Measurements from ENCODE around the gene PLEKHB2.

Gene PLEKHB2

GRCh38 chr2:131125195-131125757 is 20.1 kb downstream of the PLEKHB2 start:
- Histone ChIP-seq H3K4me1 (ENCODE audit: control insufficient read depth, insufficient read depth, low read length) (no peaks in the 10 kb centered on the region), H3K9me3 (ENCODE audit: control insufficient read depth, low read length) (no peaks in the 10 kb centered on the region), H3K4me3 (ENCODE audit: low read length) (no peak overlapping the region), H3K36me3 (ENCODE audit: control insufficient read depth, insufficient read depth, low read length, severe bottlenecking) (peaks cover 69% of the 10 kb centered on the region), H3K9ac (ENCODE audit: low read length) (no peak overlapping the region), H3K27me3 (replicated peaks; ENCODE audit: control insufficient read depth, insufficient read depth, low read length) (no peaks in the 10 kb centered on the region)
- DNase-seq (ENCODE audit: low read depth): no peak

GRCh38 chr2:131126436-131126835 is 21.3 kb downstream of the PLEKHB2 start:
- H3K36me3 ChIP-seq (ENCODE audit: control insufficient read depth, insufficient read depth, low read length, severe bottlenecking): peaks cover 72% of the 10 kb centered on the region
- DNase-seq (ENCODE audit: low read depth): no peak
- H3K9me3 ChIP-seq (ENCODE audit: control insufficient read depth, low read length): no peaks in the 10 kb centered on the region
- H3K9ac ChIP-seq (ENCODE audit: low read length): no peak overlapping the region
- H3K4me1 ChIP-seq (ENCODE audit: control insufficient read depth, insufficient read depth, low read length): peaks cover 3% of the 10 kb centered on the region
- no peak overlapping the region for H3K4me3 ChIP-seq (ENCODE audit: low read length)
- no peaks in the 10 kb centered on the region for H3K27me3 ChIP-seq (replicated peaks; ENCODE audit: control insufficient read depth, insufficient read depth, low read length)

- no peak overlapping the region for H3K4me3 ChIP-seq (ENCODE audit: low read length)
- peaks cover 7% of the 10 kb centered on the region for H3K4me1 ChIP-seq (ENCODE audit: control insufficient read depth, insufficient read depth, low read length)
- H3K36me3 ChIP-seq (ENCODE audit: control insufficient read depth, insufficient read depth, low read length, severe bottlenecking): peaks cover 69% of the 10 kb centered on the region
- no peak overlapping the region for H3K9ac ChIP-seq (ENCODE audit: low read length)
- H3K27me3 ChIP-seq (replicated peaks; ENCODE audit: control insufficient read depth, insufficient read depth, low read length): no peaks in the 10 kb centered on the region
- no peak for DNase-seq (ENCODE audit: low read depth)
- no peaks in the 10 kb centered on the region for H3K9me3 ChIP-seq (ENCODE audit: control insufficient read depth, low read length)
Measured at GRCh38 chr2:131127076-131127475, 21.9 kb downstream of the PLEKHB2 start.

DNA sequence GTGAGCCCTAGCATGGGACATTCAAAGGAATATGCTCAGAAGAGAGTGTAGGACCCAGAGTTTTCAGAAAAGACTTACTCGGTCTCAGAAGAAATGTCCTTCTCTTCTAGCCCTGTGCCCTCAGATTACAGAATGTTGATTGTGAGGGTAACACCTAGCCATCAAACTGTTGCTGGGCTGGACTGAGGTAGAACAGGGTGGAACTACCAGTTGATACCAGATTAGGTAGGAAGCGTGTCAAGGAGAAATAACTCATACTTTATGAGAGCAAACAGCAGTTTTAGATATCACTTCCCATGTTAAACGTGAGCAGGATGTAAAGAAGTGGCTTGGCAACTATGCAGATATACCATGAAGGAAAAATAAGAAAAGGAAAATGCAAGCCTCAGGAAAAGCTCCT is 22.8 kb downstream of the PLEKHB2 start:
- H3K9me3 ChIP-seq (ENCODE audit: control insufficient read depth, low read length): no peaks in the 10 kb centered on the region
- peaks cover 69% of the 10 kb centered on the region for H3K36me3 ChIP-seq (ENCODE audit: control insufficient read depth, insufficient read depth, low read length, severe bottlenecking)
- H3K9ac ChIP-seq (ENCODE audit: low read length): no peak overlapping the region
- H3K4me1 ChIP-seq (ENCODE audit: control insufficient read depth, insufficient read depth, low read length): peaks cover 12% of the 10 kb centered on the region
- no peaks in the 10 kb centered on the region for H3K27me3 ChIP-seq (replicated peaks; ENCODE audit: control insufficient read depth, insufficient read depth, low read length)
- no peak for DNase-seq (ENCODE audit: low read depth)
- H3K4me3 ChIP-seq (ENCODE audit: low read length): no peak overlapping the region

GRCh38 chr2:131130298-131130596 is 25.1 kb downstream of the PLEKHB2 start:
- H3K4me1 ChIP-seq (ENCODE audit: control insufficient read depth, insufficient read depth, low read length): peaks cover 12% of the 10 kb centered on the region
- H3K9me3 ChIP-seq (ENCODE audit: control insufficient read depth, low read length): no peaks in the 10 kb centered on the region
- H3K36me3 ChIP-seq (ENCODE audit: control insufficient read depth, insufficient read depth, low read length, severe bottlenecking): peaks cover 81% of the 10 kb centered on the region
- no peak overlapping the region for H3K4me3 ChIP-seq (ENCODE audit: low read length)
- DNase-seq (ENCODE audit: low read depth): no peak
- no peaks in the 10 kb centered on the region for H3K27me3 ChIP-seq (replicated peaks; ENCODE audit: control insufficient read depth, insufficient read depth, low read length)
- no peak overlapping the region for H3K9ac ChIP-seq (ENCODE audit: low read length)

DNA sequence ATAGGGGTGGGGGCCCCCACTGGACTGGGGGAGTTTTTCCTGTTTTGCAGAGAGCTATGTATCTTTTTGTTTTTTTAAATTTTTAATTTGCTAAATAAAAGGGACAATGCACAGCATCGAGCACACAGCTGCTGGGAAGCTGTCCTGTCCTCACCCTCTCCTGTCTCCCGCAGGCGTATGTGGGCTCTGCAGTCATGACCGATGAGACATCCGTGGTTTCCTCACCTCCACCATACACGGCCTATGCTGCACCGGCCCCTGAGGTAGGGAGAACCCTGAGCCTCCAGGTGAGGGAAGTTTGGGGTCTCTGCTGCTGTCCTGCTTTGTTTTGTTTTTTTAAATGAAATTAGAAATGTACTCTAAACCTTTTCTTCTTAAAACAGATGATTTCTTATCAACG is 27.6 kb downstream of the PLEKHB2 start:
- DNase-seq (ENCODE audit: low read depth): no peak
- H3K4me1 ChIP-seq (ENCODE audit: control insufficient read depth, insufficient read depth, low read length): peaks cover 12% of the 10 kb centered on the region
- H3K4me3 ChIP-seq (ENCODE audit: low read length): no peak overlapping the region
- H3K27me3 ChIP-seq (replicated peaks; ENCODE audit: control insufficient read depth, insufficient read depth, low read length): no peaks in the 10 kb centered on the region
- no peak overlapping the region for H3K9ac ChIP-seq (ENCODE audit: low read length)
- peaks cover 63% of the 10 kb centered on the region for H3K36me3 ChIP-seq (ENCODE audit: control insufficient read depth, insufficient read depth, low read length, severe bottlenecking)
- no peaks in the 10 kb centered on the region for H3K9me3 ChIP-seq (ENCODE audit: control insufficient read depth, low read length)

- H3K4me3 ChIP-seq (ENCODE audit: low read length): no peak overlapping the region
- H3K27me3 ChIP-seq (replicated peaks; ENCODE audit: control insufficient read depth, insufficient read depth, low read length): no peaks in the 10 kb centered on the region
- H3K4me1 ChIP-seq (ENCODE audit: control insufficient read depth, insufficient read depth, low read length): no peaks in the 10 kb centered on the region
- no peak for DNase-seq (ENCODE audit: low read depth)
- H3K9me3 ChIP-seq (ENCODE audit: control insufficient read depth, low read length): no peaks in the 10 kb centered on the region
- peaks cover 71% of the 10 kb centered on the region for H3K36me3 ChIP-seq (ENCODE audit: control insufficient read depth, insufficient read depth, low read length, severe bottlenecking)
- H3K9ac ChIP-seq (ENCODE audit: low read length): no peak overlapping the region
Measured at GRCh38 chr2:131140581-131140980, 35.4 kb downstream of the PLEKHB2 start.

DNA sequence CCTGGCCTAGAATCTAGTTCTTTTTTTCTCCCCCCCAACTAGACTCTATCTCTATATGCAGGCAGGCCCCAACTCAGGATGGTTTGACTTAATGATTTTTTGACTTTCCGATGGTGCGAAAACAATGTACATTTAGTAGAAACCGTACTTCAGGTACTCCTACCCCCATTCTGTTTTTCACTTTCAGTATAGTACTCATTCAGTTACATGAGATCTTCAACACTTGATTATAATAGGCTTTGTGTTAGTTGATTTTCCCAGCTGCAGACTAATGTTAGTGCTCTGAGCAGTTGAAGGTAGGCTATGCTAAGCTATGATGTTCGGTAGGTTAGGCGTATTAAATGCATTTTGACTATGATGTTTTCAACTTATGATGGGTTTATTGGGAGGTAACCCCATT is 37.7 kb downstream of the PLEKHB2 start:
- H3K4me1 ChIP-seq (ENCODE audit: control insufficient read depth, insufficient read depth, low read length): no peaks in the 10 kb centered on the region
- H3K27me3 ChIP-seq (replicated peaks; ENCODE audit: control insufficient read depth, insufficient read depth, low read length): no peaks in the 10 kb centered on the region
- no peak overlapping the region for H3K4me3 ChIP-seq (ENCODE audit: low read length)
- no peaks in the 10 kb centered on the region for H3K9me3 ChIP-seq (ENCODE audit: control insufficient read depth, low read length)
- H3K36me3 ChIP-seq (ENCODE audit: control insufficient read depth, insufficient read depth, low read length, severe bottlenecking): peaks cover 84% of the 10 kb centered on the region
- no peak for DNase-seq (ENCODE audit: low read depth)
- H3K9ac ChIP-seq (ENCODE audit: low read length): no peak overlapping the region

GRCh38 chr2:131143803-131144202 is 38.7 kb downstream of the PLEKHB2 start:
- no peaks in the 10 kb centered on the region for H3K4me1 ChIP-seq (ENCODE audit: control insufficient read depth, insufficient read depth, low read length)
- H3K36me3 ChIP-seq (ENCODE audit: control insufficient read depth, insufficient read depth, low read length, severe bottlenecking): peaks cover 88% of the 10 kb centered on the region
- no peaks in the 10 kb centered on the region for H3K9me3 ChIP-seq (ENCODE audit: control insufficient read depth, low read length)
- DNase-seq (ENCODE audit: low read depth): no peak
- no peak overlapping the region for H3K4me3 ChIP-seq (ENCODE audit: low read length)
- H3K9ac ChIP-seq (ENCODE audit: low read length): no peak overlapping the region
- no peaks in the 10 kb centered on the region for H3K27me3 ChIP-seq (replicated peaks; ENCODE audit: control insufficient read depth, insufficient read depth, low read length)

DNA sequence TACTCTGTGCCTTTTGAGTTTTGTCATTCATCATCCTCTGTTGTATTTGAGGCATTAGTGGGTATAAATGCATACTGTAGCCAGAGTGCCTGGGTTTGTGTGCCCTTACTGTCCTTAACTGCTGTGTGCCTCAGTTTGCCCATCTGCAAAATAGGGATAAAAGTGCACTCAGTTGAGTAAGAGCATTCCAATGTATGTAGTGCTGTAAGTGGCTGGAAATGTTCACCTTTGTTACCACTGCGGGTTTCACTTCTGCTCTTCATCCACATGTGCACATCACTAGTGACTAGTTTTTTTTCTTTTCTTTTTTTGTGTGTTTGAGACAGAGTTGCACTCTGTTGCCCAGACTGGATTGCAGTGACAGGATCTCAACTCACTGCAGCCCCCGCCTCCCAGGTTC is 39.9 kb downstream of the PLEKHB2 start:
- no peaks in the 10 kb centered on the region for H3K4me1 ChIP-seq (ENCODE audit: control insufficient read depth, insufficient read depth, low read length)
- DNase-seq (ENCODE audit: low read depth): no peak
- no peak overlapping the region for H3K4me3 ChIP-seq (ENCODE audit: low read length)
- H3K9me3 ChIP-seq (ENCODE audit: control insufficient read depth, low read length): no peaks in the 10 kb centered on the region
- no peaks in the 10 kb centered on the region for H3K27me3 ChIP-seq (replicated peaks; ENCODE audit: control insufficient read depth, insufficient read depth, low read length)
- peaks cover 88% of the 10 kb centered on the region for H3K36me3 ChIP-seq (ENCODE audit: control insufficient read depth, insufficient read depth, low read length, severe bottlenecking)
- H3K9ac ChIP-seq (ENCODE audit: low read length): no peak overlapping the region

- Histone ChIP-seq H3K4me1 (ENCODE audit: control insufficient read depth, insufficient read depth, low read length) (no peaks in the 10 kb centered on the region), H3K9ac (ENCODE audit: low read length) (no peak overlapping the region), H3K4me3 (ENCODE audit: low read length) (no peak overlapping the region), H3K36me3 (ENCODE audit: control insufficient read depth, insufficient read depth, low read length, severe bottlenecking) (peaks cover 86% of the 10 kb centered on the region), H3K9me3 (ENCODE audit: control insufficient read depth, low read length) (no peaks in the 10 kb centered on the region), H3K27me3 (replicated peaks; ENCODE audit: control insufficient read depth, insufficient read depth, low read length) (no peaks in the 10 kb centered on the region)
- no peak for DNase-seq (ENCODE audit: low read depth)
Measured at GRCh38 chr2:131146231-131146630, 41.1 kb downstream of the PLEKHB2 start.

DNA sequence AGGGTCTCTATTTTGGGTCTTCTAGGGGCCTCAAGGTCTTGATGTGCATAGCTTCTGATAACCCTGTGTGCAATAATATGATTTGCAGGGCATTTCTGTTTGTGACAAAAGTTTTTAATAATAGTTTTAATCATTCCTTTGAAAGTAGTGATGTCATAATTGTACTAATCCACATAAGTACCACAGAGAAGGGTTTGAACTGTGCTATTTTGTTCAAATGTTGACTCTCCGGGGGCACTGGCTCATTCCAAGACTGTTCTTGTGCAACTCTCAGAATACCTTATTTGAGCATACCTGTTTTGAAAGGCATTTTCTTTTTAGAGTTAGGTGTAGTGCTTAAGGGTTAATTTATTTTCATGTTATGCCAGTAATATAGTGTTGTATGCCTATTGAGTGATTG is 41.6 kb downstream of the PLEKHB2 start:
- H3K36me3 ChIP-seq (ENCODE audit: control insufficient read depth, insufficient read depth, low read length, severe bottlenecking): peaks cover 84% of the 10 kb centered on the region
- H3K9me3 ChIP-seq (ENCODE audit: control insufficient read depth, low read length): no peaks in the 10 kb centered on the region
- no peak overlapping the region for H3K4me3 ChIP-seq (ENCODE audit: low read length)
- no peak for DNase-seq (ENCODE audit: low read depth)
- H3K9ac ChIP-seq (ENCODE audit: low read length): no peak overlapping the region
- no peaks in the 10 kb centered on the region for H3K27me3 ChIP-seq (replicated peaks; ENCODE audit: control insufficient read depth, insufficient read depth, low read length)
- H3K4me1 ChIP-seq (ENCODE audit: control insufficient read depth, insufficient read depth, low read length): no peaks in the 10 kb centered on the region

All from adipocyte (in vitro differentiated cells).